ENCODE results near the gene ATP2A2. TPM values are rescaled to one million over a fixed set of nuclear protein-coding genes. Genes with fewer than 3 reads are reported as not detected.
A peak's percentile ranks its signal among the peaks of the same experiment; 100 is the strongest.

The ATP2A2 gene
- 100 to 1,000 TPM; 130 to 132 TPM for total RNA-seq

- H3K36me3 Mint-ChIP-seq (ENCODE audit: low read depth): peaks cover 33% of the 10 kb centered on the region
- DNase-seq: peak; percentile 91
- ATAC-seq: peak; percentile 87
- ChIA-PET POLR2A (interaction anchor here (0.5 to 3.3 kb wide), 14 partner anchors 8 to 189 kb away, joined by 3 to 13 read pairs (median 4); partner anchors contain the start of genes ARPC3 and IFT81), CTCF (interaction anchor here (1.0 to 1.9 kb wide), 5 partner anchors 14 to 179 kb away, joined by 3 to 9 read pairs (median 4); partner anchors contain the start of gene IFT81)
- H3K27ac Mint-ChIP-seq: peak within 1 kb of the TSS; percentile 90
- peak within 1 kb of the TSS; percentile 93 for H3K4me3 Mint-ChIP-seq
- peaks cover 15% of the 10 kb centered on the region for H3K27me3 Mint-ChIP-seq (ENCODE audit: low read depth)
- no peaks in the 10 kb centered on the region for H3K9me3 Mint-ChIP-seq (ENCODE audit: insufficient read depth)
- H3K4me1 Mint-ChIP-seq (ENCODE audit: low read depth): peaks cover 39% of the 10 kb centered on the region
Observed at GRCh38 chr12:110280779-110281548, at the start of gene ATP2A2. TSS of gene ATP2A2 (plus strand) at chr12:110281247. CDS start at chr12:110281790, 543 bp downstream.

- H3K9me3 Mint-ChIP-seq (ENCODE audit: insufficient read depth): no peaks in the 10 kb centered on the region
- peaks cover 12% of the 10 kb centered on the region for H3K27me3 Mint-ChIP-seq (ENCODE audit: low read depth)
- no peak overlapping the region for H3K4me3 Mint-ChIP-seq
- H3K27ac Mint-ChIP-seq: no peak overlapping the region
- DNase-seq: no peak
- no peak for ATAC-seq
- ChIA-PET POLR2A (no interaction called here), CTCF (interaction anchor here (1.6 kb wide), 1 partner anchor 132 kb away, joined by 4 read pairs; no protein-coding TSS in a partner anchor)
- H3K4me1 Mint-ChIP-seq (ENCODE audit: low read depth): no peaks in the 10 kb centered on the region
- H3K36me3 Mint-ChIP-seq (ENCODE audit: low read depth): no peaks in the 10 kb centered on the region
Observed at GRCh38 chr12:110233212-110233903, 47.7 kb upstream of the ATP2A2 start.

DNA sequence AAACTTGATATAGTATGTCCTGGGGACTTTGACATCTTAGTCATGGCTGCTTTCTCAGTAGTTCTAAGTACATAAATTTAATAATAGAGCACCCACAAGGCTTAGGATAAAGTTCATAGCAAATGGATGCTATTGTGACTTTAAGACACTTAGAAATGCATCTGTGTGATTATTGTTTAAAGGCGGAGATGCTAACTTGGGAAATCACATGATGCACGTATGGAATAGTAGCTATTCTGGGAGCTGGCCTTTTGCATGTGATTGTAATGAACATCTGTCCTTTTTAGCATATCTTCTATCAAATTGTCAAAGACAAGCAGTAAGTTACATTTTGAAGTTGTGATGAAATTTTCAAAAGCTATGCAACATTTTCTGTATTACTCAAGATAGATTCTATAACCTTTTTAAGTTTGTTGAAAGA is 46.7 kb upstream of the ATP2A2 start:
- POLR2A ChIA-PET: no interaction called here

DNA sequence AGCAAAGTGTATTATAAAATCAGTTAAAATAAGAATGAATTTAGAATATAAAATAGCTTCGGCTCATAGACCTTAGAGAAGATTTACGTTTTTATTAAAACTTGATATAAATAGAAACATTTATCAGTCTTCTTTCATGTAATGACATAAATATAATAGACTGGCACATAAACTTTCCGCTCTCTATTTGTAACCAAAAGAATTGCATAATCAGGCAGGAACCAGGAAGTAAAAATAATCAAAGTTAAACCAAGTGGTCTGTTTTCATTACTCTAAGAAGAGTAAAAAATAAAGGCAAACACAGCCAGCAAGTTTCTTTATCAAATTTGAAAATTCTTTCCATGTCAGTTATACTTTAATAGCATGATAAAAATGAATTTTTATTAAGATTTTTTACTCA is 46.3 kb upstream of the ATP2A2 start:
- CTCF ChIA-PET: no interaction called here

More for the DNA sequence above, 46.7 kb upstream of the ATP2A2 start:
- no peak overlapping the region for H3K27ac Mint-ChIP-seq
- ATAC-seq: no peak
- H3K27me3 Mint-ChIP-seq (ENCODE audit: low read depth): peaks cover 15% of the 10 kb centered on the region
- no peaks in the 10 kb centered on the region for H3K36me3 Mint-ChIP-seq (ENCODE audit: low read depth)
- no peaks in the 10 kb centered on the region for H3K4me1 Mint-ChIP-seq (ENCODE audit: low read depth)
- H3K9me3 Mint-ChIP-seq (ENCODE audit: insufficient read depth): no peaks in the 10 kb centered on the region
- no peak for DNase-seq
- H3K4me3 Mint-ChIP-seq: no peak overlapping the region
- CTCF ChIA-PET: no interaction called here

DNA sequence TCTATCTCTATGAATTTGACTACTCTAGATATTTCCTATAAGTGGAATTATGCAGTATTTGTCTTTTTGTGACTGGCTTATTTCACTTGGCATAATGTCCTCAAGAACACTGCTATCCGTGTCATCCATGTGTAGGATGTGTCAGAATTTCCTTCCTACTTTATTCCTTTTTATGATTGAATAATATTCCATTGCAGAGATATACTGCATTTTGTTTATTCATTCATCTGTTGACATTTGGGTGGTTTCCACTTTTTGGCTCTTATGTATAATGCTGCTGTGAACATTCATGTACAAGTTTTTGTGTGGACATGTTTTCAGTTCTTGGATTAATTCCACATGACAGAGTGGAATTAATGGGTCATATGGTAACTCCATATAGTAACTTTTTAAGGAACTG is 45.7 kb upstream of the ATP2A2 start:
- ATAC-seq (no peak), DNase-seq (no peak)
- H3K4me3 Mint-ChIP-seq: no peak overlapping the region
- peaks cover 17% of the 10 kb centered on the region for H3K27me3 Mint-ChIP-seq (ENCODE audit: low read depth)
- H3K4me1 Mint-ChIP-seq (ENCODE audit: low read depth): no peaks in the 10 kb centered on the region
- no peak overlapping the region for H3K27ac Mint-ChIP-seq
- ChIA-PET CTCF (no interaction called here), POLR2A (no interaction called here)
- H3K9me3 Mint-ChIP-seq (ENCODE audit: insufficient read depth): no peaks in the 10 kb centered on the region
- H3K36me3 Mint-ChIP-seq (ENCODE audit: low read depth): no peaks in the 10 kb centered on the region

More for the DNA sequence above, 46.3 kb upstream of the ATP2A2 start:
- POLR2A ChIA-PET: no interaction called here
- peaks cover 16% of the 10 kb centered on the region for H3K27me3 Mint-ChIP-seq (ENCODE audit: low read depth)
- DNase-seq (no peak), ATAC-seq (no peak)
- no peak overlapping the region for H3K4me3 Mint-ChIP-seq
- H3K27ac Mint-ChIP-seq: no peak overlapping the region
- no peaks in the 10 kb centered on the region for H3K4me1 Mint-ChIP-seq (ENCODE audit: low read depth)
- H3K36me3 Mint-ChIP-seq (ENCODE audit: low read depth): no peaks in the 10 kb centered on the region
- no peaks in the 10 kb centered on the region for H3K9me3 Mint-ChIP-seq (ENCODE audit: insufficient read depth)

GRCh38 chr12:110243227-110243626 is 37.8 kb upstream of the ATP2A2 start:
- Mint-ChIP-seq H3K27ac (no peak overlapping the region), H3K36me3 (ENCODE audit: low read depth) (no peaks in the 10 kb centered on the region), H3K9me3 (ENCODE audit: insufficient read depth) (no peaks in the 10 kb centered on the region), H3K4me1 (ENCODE audit: low read depth) (no peaks in the 10 kb centered on the region), H3K27me3 (ENCODE audit: low read depth) (peaks cover 8% of the 10 kb centered on the region), H3K4me3 (no peak overlapping the region)
- CTCF ChIA-PET: interaction anchor here (5.1 kb wide), 1 partner anchor 140 kb away, joined by 27 read pairs; no protein-coding TSS in a partner anchor
- DNase-seq (no peak), ATAC-seq (no peak)
- POLR2A ChIA-PET: no interaction called here

DNA sequence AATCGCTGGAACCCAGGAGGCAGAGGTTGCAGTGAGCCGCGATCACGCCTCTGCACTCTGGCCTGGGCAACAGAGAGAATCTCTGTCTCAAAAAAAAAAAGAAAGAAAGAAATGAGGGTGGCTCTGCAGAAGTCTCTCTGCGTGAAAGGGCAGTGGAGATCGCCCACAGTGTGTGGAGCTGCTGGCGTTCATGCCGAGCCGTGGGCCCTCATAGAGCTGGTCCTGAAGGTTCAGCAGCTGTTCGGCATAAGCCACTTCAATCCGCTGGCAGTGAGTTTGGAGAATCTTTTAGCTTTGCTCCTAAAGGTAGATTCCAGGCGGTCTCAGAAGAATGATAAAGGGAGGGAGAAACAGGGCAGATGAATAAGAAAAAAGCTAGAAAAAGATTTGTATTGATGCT is 36.7 kb upstream of the ATP2A2 start:
- Mint-ChIP-seq H3K9me3 (ENCODE audit: insufficient read depth) (no peaks in the 10 kb centered on the region), H3K27ac (no peak overlapping the region), H3K4me1 (ENCODE audit: low read depth) (no peaks in the 10 kb centered on the region), H3K36me3 (ENCODE audit: low read depth) (no peaks in the 10 kb centered on the region), H3K27me3 (ENCODE audit: low read depth) (peaks cover 5% of the 10 kb centered on the region), H3K4me3 (no peak overlapping the region)
- ChIA-PET CTCF (interaction anchor here (0.6 to 5.1 kb wide), 3 partner anchors 141 to 558 kb away, joined by 3 to 27 read pairs (median 5); no protein-coding TSS in a partner anchor), POLR2A (no interaction called here)
- ATAC-seq (no peak), DNase-seq (no peak)

DNA sequence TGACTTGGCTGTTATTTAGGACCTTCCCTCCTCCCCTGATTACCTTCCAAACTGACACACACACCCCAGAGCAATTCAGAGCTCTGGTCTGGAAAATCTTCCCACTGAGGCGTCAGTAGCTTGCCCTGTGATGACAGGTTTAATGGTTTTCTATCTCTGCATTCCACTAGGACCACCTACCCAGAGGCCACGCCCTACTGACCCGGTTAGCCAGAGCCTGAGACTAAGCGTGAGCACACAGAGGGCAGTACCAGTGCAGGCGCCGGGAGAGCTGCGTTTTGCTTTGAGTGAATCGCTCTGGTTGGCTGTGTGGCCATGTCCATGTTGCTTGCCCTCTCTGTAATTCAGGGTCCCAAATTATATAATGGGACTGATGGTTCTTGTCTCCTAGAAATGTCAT is 36.2 kb upstream of the ATP2A2 start:
- CTCF ChIA-PET: interaction anchor here (0.6 to 5.1 kb wide), 3 partner anchors 142 to 558 kb away, joined by 3 to 27 read pairs (median 5); no protein-coding TSS in a partner anchor
- ATAC-seq: no peak

DNA sequence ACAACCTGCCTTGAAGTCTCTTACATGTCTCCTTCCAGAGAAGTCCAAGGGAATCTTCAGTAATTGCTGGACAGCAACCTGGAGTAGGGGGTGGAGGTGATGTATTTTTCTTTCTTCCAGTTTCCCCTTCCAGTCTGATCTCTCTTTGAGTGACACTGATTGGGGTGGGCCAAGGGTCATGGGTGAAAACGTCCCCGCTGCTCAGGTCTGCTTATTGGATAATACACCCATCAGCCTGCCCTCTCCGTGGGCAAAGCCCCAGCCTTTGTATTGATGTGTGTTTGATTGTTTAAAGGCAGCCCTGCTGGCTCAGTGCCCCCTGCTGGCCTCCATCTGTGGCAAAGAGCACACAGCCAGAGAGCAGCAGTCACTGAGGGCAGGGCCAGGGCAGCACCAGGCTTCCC is 35.7 kb upstream of the ATP2A2 start:
- ChIA-PET CTCF (interaction anchor here (1.8 to 5.1 kb wide), 2 partner anchors 142 to 186 kb away, joined by 5 to 27 read pairs; no protein-coding TSS in a partner anchor), POLR2A (no interaction called here)
- Mint-ChIP-seq H3K9me3 (ENCODE audit: insufficient read depth) (no peaks in the 10 kb centered on the region), H3K36me3 (ENCODE audit: low read depth) (no peaks in the 10 kb centered on the region), H3K4me3 (no peak overlapping the region), H3K27me3 (ENCODE audit: low read depth) (peaks cover 3% of the 10 kb centered on the region), H3K27ac (no peak overlapping the region), H3K4me1 (ENCODE audit: low read depth) (no peaks in the 10 kb centered on the region)
- ATAC-seq (peak; percentile 89), DNase-seq (peak; percentile 62)

More for the DNA sequence above, 36.2 kb upstream of the ATP2A2 start:
- DNase-seq: no peak
- H3K27ac Mint-ChIP-seq: no peak overlapping the region
- POLR2A ChIA-PET: no interaction called here
- no peak overlapping the region for H3K4me3 Mint-ChIP-seq
- peaks cover 3% of the 10 kb centered on the region for H3K27me3 Mint-ChIP-seq (ENCODE audit: low read depth)
- H3K4me1 Mint-ChIP-seq (ENCODE audit: low read depth): no peaks in the 10 kb centered on the region
- no peaks in the 10 kb centered on the region for H3K36me3 Mint-ChIP-seq (ENCODE audit: low read depth)
- H3K9me3 Mint-ChIP-seq (ENCODE audit: insufficient read depth): no peaks in the 10 kb centered on the region

GRCh38 chr12:110246636-110247339 is 34.3 kb upstream of the ATP2A2 start:
- no peak for DNase-seq
- Mint-ChIP-seq H3K4me1 (ENCODE audit: low read depth) (no peaks in the 10 kb centered on the region), H3K36me3 (ENCODE audit: low read depth) (no peaks in the 10 kb centered on the region), H3K27me3 (ENCODE audit: low read depth) (no peaks in the 10 kb centered on the region), H3K4me3 (no peak overlapping the region), H3K27ac (no peak overlapping the region), H3K9me3 (ENCODE audit: insufficient read depth) (no peaks in the 10 kb centered on the region)
- POLR2A ChIA-PET: no interaction called here
- ATAC-seq: no peak
- CTCF ChIA-PET: interaction anchor here (0.9 to 5.1 kb wide), 2 partner anchors 144 to 170 kb away, joined by 3 to 27 read pairs; no protein-coding TSS in a partner anchor

DNA sequence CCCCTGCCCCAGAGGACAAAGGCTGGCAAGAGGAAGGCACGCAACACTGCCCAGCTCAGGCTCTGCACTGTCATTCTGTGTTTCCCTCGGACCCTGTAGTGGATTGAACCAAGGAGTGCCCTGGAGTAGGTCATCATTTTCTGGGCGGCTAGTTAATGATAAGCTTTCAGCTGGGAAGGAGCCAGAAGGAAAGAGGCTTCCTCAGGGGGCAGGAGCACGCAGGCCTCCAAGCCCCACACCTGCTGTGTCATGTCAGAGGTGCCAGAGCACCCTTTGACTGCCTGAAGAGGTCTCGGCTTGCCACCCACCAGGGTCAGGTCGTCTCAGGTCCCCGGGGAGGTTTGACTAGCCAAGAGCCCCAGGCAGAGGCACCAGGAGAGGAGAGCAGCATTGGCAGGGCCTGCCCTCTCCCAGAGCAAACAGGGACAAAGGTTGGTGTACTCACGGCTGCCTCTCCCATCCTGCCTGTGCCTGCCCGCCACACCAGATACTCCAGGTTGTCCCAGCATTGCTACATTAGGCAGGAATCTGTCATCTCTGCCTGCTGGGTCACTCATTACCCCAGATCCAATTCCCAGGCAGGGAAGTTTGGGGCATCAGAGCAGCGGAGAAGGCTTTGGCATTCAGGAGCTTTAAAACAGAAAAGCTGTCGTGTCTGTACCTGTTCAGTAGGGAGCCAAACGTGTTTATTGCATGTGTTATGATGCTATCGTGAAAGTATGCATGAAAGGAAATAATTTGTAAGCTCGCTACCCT is 33.5 kb upstream of the ATP2A2 start:
- ChIA-PET POLR2A (no interaction called here), CTCF (interaction anchor here (0.9 to 5.1 kb wide), 3 partner anchors 18 to 169 kb away, joined by 3 to 27 read pairs (median 3); no protein-coding TSS in a partner anchor)
- no peak overlapping the region for H3K27ac Mint-ChIP-seq
- DNase-seq (no peak), ATAC-seq (no peak)
- H3K36me3 Mint-ChIP-seq (ENCODE audit: low read depth): no peaks in the 10 kb centered on the region
- H3K27me3 Mint-ChIP-seq (ENCODE audit: low read depth): no peaks in the 10 kb centered on the region
- no peak overlapping the region for H3K4me3 Mint-ChIP-seq
- H3K4me1 Mint-ChIP-seq (ENCODE audit: low read depth): no peaks in the 10 kb centered on the region
- no peaks in the 10 kb centered on the region for H3K9me3 Mint-ChIP-seq (ENCODE audit: insufficient read depth)
